HCT116 (cell line): ENCODE data around the gene CDKL5. TPM values are rescaled to one million over a fixed set of nuclear protein-coding genes. Genes with fewer than 3 reads are reported as not detected.

Experiments
- ATAC-seq: fragments of 200-7000 bp; cut with Tn5 transposase; 2 replicates; pipeline ENCODE4 v1.9.1; 2020; ENCODE audit warnings: mild to moderate bottlenecking, moderate library complexity
- BruUV-seq: library from RNA; stranded (reverse); fragments of 400-500 nt; replicated peaks from 2 replicates; lab custom pipeline; 2021; lab: Mats Ljungman, UMichigan
- CTCF ChIA-PET: fragments of 300-600 bp; sonication (Branson Sonifier 250); formaldehyde crosslinking; loops from one replicate; lab custom pipeline; 2021; ENCODE audit warnings: antibody characterized with exemption; lab: Charles Lee
- POLR2A ChIA-PET: fragments of 300-600, 350-600 bp; sonication (Branson Sonifier 250); formaldehyde crosslinking; loops from one replicate; lab custom pipeline; 2021; ENCODE audit warnings: antibody characterized with exemption; lab: Charles Lee
- RAD21 ChIA-PET, 2 experiments: fragments of 300-600 bp; sonication (Branson Sonifier 250); formaldehyde crosslinking; loops; one replicate each; lab custom pipeline; 2023; ENCODE audit warnings: low total read pairs in 2 of 2; ENCODE audit not compliant: uncharacterized antibody in 2 of 2, unreplicated experiment in 2 of 2, low non-redundant PET in 1 of 2; lab: Charles Lee
- DNase-seq: peaks from one replicate; pipeline ENCODE4 v3.0.0-alpha.2; 2010; ENCODE audit warnings: low read depth, low spot score
- H2AFZ ChIP-seq: fragments of 200-600 bp; shearing (Covaris generic), sonication (generic); 2 replicates; pipeline ENCODE4 v1.6.1; 2017; ENCODE audit warnings: low read depth, mixed run types, mixed read lengths, antibody characterized with exemption, low read length; ENCODE audit not compliant: poor library complexity, severe bottlenecking
- H3K27ac ChIP-seq: 2 replicates; pipeline ENCODE4 v1.5.1; 2012; ENCODE audit warnings: low read depth, low read length
- H3K27me3 ChIP-seq: fragments of 200-600 bp; sonication (generic); 2 replicates; pipeline ENCODE4 v1.6.1; 2016; ENCODE audit warnings: mixed run types, low read length, mixed read lengths; ENCODE audit not compliant: insufficient read depth
- H3K36me3 ChIP-seq, 2 experiments: fragments of 200-500 bp in 1 of 2; fragments of 200-600 bp in 1 of 2; sonication (Bioruptor generic) in 1 of 2; sonication (generic) in 1 of 2; 2 replicates each; pipeline versions ENCODE4 v1.5.1 to v1.6.1; 2014 to 2016; ENCODE audit warnings: low read length in 2 of 2, inconsistent platforms in 1 of 2, mixed read lengths in 1 of 2, mixed run types in 1 of 2; ENCODE audit not compliant: insufficient read depth in 2 of 2, control insufficient read depth in 1 of 2
- H3K4me1 ChIP-seq, 2 experiments: fragments of 200-600 bp in 1 of 2; sonication (generic) in 1 of 2; 2 replicates each; pipeline versions ENCODE4 v1.5.1 to v1.6.1; 2012 to 2017; ENCODE audit warnings: low read length in 2 of 2, inconsistent platforms in 1 of 2, mild to moderate bottlenecking in 1 of 2, mixed read lengths in 1 of 2, mixed run types in 1 of 2, moderate library complexity in 1 of 2; ENCODE audit not compliant: insufficient read depth in 2 of 2, control insufficient read depth in 1 of 2
- H3K4me2 ChIP-seq: fragments of 200-600 bp; sonication (generic); 2 replicates; pipeline ENCODE4 v1.6.1; 2017; ENCODE audit warnings: mixed run types, low read length, mixed read lengths
- H3K4me3 ChIP-seq, 2 experiments: fragments of 200-600 bp in 1 of 2; sonication (generic) in 1 of 2; replicated peaks in 1 of 2; 2 replicates each; pipeline ENCODE4 v1.5.1; 2011 to 2016; ENCODE audit warnings: low read length in 2 of 2, control low read depth in 1 of 2, low read depth in 1 of 2, mild to moderate bottlenecking in 1 of 2, mixed read lengths in 1 of 2, mixed run types in 1 of 2
- H3K79me2 ChIP-seq: fragments of 200-600 bp; sonication (generic); 2 replicates; pipeline ENCODE4 v1.6.1; 2017; ENCODE audit warnings: mild to moderate bottlenecking, mixed run types, low read length, moderate library complexity, mixed read lengths; ENCODE audit not compliant: insufficient read depth
- H3K9ac ChIP-seq: fragments of 200-600 bp; sonication (generic); 2 replicates; pipeline ENCODE4 v1.6.1; 2016; ENCODE audit warnings: low read length, mixed read lengths
- H3K9me2 ChIP-seq: fragments of 200-600 bp; sonication (generic), shearing (Covaris generic); 2 replicates; pipeline ENCODE4 v1.6.1; 2017; ENCODE audit warnings: mixed run types, mild to moderate bottlenecking, moderate library complexity; ENCODE audit not compliant: insufficient read depth
- H3K9me3 ChIP-seq, 2 experiments: fragments of 200-500 bp in 1 of 2; fragments of 200-600 bp in 1 of 2; sonication (Bioruptor generic) in 1 of 2; sonication (generic) in 1 of 2; 2 replicates each; pipeline ENCODE4 v1.6.1; 2014 to 2017; ENCODE audit warnings: low read length in 2 of 2, mixed read lengths in 2 of 2, inconsistent platforms in 1 of 2, low read depth in 1 of 2, mild to moderate bottlenecking in 1 of 2, mixed run types in 1 of 2, moderate library complexity in 1 of 2; ENCODE audit not compliant: control insufficient read depth in 1 of 2, insufficient read depth in 1 of 2
- H4K20me1 ChIP-seq: fragments of 200-600 bp; sonication (generic), shearing (Covaris generic); 2 replicates; pipeline ENCODE4 v1.6.1; 2017; ENCODE audit warnings: mixed run types, mild to moderate bottlenecking, moderate library complexity; ENCODE audit not compliant: insufficient read depth
- CBX3 ChIP-seq: IDR thresholded peaks from 2 replicates; pipeline ENCODE4 v1.6.1; 2012; ENCODE audit warnings: low read depth
- EGR1 ChIP-seq: IDR thresholded peaks from 2 replicates; pipeline ENCODE4 v1.6.1; 2012; ENCODE audit warnings: low read depth
- ELF1 ChIP-seq: IDR thresholded peaks from 2 replicates; pipeline ENCODE4 v1.6.1; 2012; ENCODE audit warnings: low read depth, borderline replicate concordance
- EZH2 ChIP-seq: fragments of 200-600 bp; sonication (generic); IDR thresholded peaks from 2 replicates; pipeline ENCODE4 v1.6.1; 2017; ENCODE audit warnings: antibody characterized with exemption, mixed run types
- RAD21 ChIP-seq: IDR thresholded peaks from 2 replicates; pipeline ENCODE4 v1.6.1; 2012; ENCODE audit warnings: low read depth, mild to moderate bottlenecking
- SIN3A ChIP-seq: IDR thresholded peaks from 2 replicates; pipeline ENCODE4 v1.6.1; 2012; ENCODE audit warnings: low read depth
- SP1 ChIP-seq: IDR thresholded peaks from 2 replicates; pipeline ENCODE4 v1.6.1; 2012; ENCODE audit warnings: low read depth
- SRF ChIP-seq: IDR thresholded peaks from 2 replicates; pipeline ENCODE4 v1.6.1; 2012; ENCODE audit warnings: low read depth
- TCF7L2 ChIP-seq: IDR thresholded peaks from 2 replicates; pipeline ENCODE4 v1.7.0; 2011; ENCODE audit warnings: borderline replicate concordance, inconsistent platforms; ENCODE audit not compliant: insufficient read depth, insufficient read length; ENCODE audit errors: extremely low read depth
- ZNF274 ChIP-seq: fragments of 200-500 bp; sonication (Bioruptor generic); IDR thresholded peaks from 2 replicates; pipeline ENCODE4 v1.6.1; 2014; ENCODE audit warnings: mild to moderate bottlenecking, low read depth, low read length, inconsistent platforms
- intact Hi-C: fragments of 100-400 bp; cut with micrococcal nuclease; formaldehyde crosslinking; loops from 2 replicates; pipeline ENCODE4 v1.10.0; 2022
- total RNA-seq: library from RNA; stranded (reverse); gene quantifications from one replicate; pipeline ENCODE4 v1.2.1, GENCODE V29; 2021; ENCODE audit not compliant: unreplicated experiment
- TF ChIP-seq, protein P1 (sequence below): IDR thresholded peaks from 2 replicates; pipeline ENCODE4 v1.6.1; 2012
- TF ChIP-seq, protein P2 (sequence below): IDR thresholded peaks from 2 replicates; pipeline ENCODE4 v1.6.1; 2011; ENCODE audit warnings: mild to moderate bottlenecking, low read length, moderate library complexity; ENCODE audit not compliant: insufficient replicate concordance; ENCODE audit errors: extremely low read depth
- TF ChIP-seq, protein P3 (sequence below): IDR thresholded peaks from 2 replicates; pipeline ENCODE4 v1.6.1; 2012

CDKL5 gene
- total RNA-seq, 1 experiment from 2014 or later, result 2.5 TPM

DNA sequence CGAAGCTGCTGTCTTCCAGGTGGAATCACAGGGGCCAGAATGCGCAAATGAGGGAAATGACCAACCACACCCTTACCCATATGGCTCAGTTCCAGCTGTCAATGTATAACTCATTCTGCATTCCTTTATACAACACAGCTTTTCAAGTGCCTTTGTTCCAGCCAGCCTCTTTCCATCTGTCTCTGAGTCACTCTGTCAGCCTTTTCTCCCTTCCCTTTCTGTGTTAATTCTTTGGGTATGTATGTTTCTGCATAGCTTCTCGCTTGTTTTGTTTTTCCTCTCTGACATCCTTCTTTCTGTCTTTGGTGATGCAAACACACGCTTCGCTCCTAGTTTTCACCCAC, 192.0 kb downstream of the CDKL5 start:
- BruUV-seq, result no TSS peak
- Histone ChIP-seq H3K9ac (no peak overlapping the region), H3K27me3 (no peaks in the 10 kb centered on the region), H2AFZ (no peak overlapping the region), H3K4me2 (peak overlapping the region; percentile 43), H4K20me1 (no peaks in the 10 kb centered on the region), H3K36me3 (no peaks in the 10 kb centered on the region), H3K9me3 (no peaks in the 10 kb centered on the region), H3K4me1 (peaks cover 7 to 12% of the 10 kb centered on the region in 2 experiments), H3K79me2 (no peaks in the 10 kb centered on the region), H3K4me3 (no peak overlapping the region), H3K27ac (no peak overlapping the region), H3K9me2 (no peaks in the 10 kb centered on the region)
- intact Hi-C loops, result no loop called here
- no peak for TF ChIP-seq TCF7L2
- no peak for TF ChIP-seq SIN3A
- no peak for TF ChIP-seq RAD21
- no peak for TF ChIP-seq EGR1
- no peak for TF ChIP-seq ZNF274
- no peak for TF ChIP-seq CBX3
- no peak for TF ChIP-seq ELF1
- TF ChIP-seq, protein P1, sequence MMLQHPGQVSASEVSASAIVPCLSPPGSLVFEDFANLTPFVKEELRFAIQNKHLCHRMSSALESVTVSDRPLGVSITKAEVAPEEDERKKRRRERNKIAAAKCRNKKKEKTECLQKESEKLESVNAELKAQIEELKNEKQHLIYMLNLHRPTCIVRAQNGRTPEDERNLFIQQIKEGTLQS, result no peak
- TF ChIP-seq, protein P2, sequence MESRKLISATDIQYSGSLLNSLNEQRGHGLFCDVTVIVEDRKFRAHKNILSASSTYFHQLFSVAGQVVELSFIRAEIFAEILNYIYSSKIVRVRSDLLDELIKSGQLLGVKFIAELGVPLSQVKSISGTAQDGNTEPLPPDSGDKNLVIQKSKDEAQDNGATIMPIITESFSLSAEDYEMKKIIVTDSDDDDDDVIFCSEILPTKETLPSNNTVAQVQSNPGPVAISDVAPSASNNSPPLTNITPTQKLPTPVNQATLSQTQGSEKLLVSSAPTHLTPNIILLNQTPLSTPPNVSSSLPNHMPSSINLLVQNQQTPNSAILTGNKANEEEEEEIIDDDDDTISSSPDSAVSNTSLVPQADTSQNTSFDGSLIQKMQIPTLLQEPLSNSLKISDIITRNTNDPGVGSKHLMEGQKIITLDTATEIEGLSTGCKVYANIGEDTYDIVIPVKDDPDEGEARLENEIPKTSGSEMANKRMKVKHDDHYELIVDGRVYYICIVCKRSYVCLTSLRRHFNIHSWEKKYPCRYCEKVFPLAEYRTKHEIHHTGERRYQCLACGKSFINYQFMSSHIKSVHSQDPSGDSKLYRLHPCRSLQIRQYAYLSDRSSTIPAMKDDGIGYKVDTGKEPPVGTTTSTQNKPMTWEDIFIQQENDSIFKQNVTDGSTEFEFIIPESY, result no peak
- TF ChIP-seq, protein P3, sequence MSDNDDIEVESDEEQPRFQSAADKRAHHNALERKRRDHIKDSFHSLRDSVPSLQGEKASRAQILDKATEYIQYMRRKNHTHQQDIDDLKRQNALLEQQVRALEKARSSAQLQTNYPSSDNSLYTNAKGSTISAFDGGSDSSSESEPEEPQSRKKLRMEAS, result no peak
- TF ChIP-seq SRF, result no peak
- no peak for TF ChIP-seq SP1
- TF ChIP-seq EZH2, result no peak
- POLR2A ChIA-PET, result no interaction called here
- ATAC-seq (peak; percentile 62), DNase-seq (peak; percentile 16)
- CTCF ChIA-PET, result no interaction called here
- RAD21 ChIA-PET, result no interaction called here
